NOMO-1 treated with DMSO at 0.1 percent for 48 hours (cell line): Measurements from ENCODE around the gene HNF1B.

Source experiments
- DNase-seq: peaks from one replicate; lab custom pipeline; 2025; ENCODE audit not compliant: unreplicated experiment; lab: John Stamatoyannopoulos, UW

HNF1B gene

GRCh38 chr17:37744961-37745800 lies at the start of gene HNF1B:
TSS of gene HNF1B (minus strand) at chr17:37745059. CDS start at chr17:37744884, 175 bp downstream.
- DNase-seq: peak; percentile 34

GRCh38 chr17:37792787-37793186 lies 47.9 kb upstream of the HNF1B start:
- DNase-seq: no peak

GRCh38 chr17:37791447-37792399 lies 46.9 kb upstream of the HNF1B start:
- DNase-seq: peak; percentile 65

- no peak for DNase-seq
Measured at GRCh38 chr17:37789771-37790541, 45.1 kb upstream of the HNF1B start.

- no peak for DNase-seq
Measured at GRCh38 chr17:37789021-37789565, 44.2 kb upstream of the HNF1B start.

- no peak for DNase-seq
Measured at GRCh38 chr17:37788526-37788925, 43.7 kb upstream of the HNF1B start.

- no peak for DNase-seq
Measured at GRCh38 chr17:37787055-37787757, 42.3 kb upstream of the HNF1B start.

- no peak for DNase-seq
Measured at GRCh38 chr17:37786481-37786880, 41.6 kb upstream of the HNF1B start.

GRCh38 chr17:37782460-37782859 lies 37.6 kb upstream of the HNF1B start:
- DNase-seq: peak; percentile 2

GRCh38 chr17:37781451-37781850 lies 36.6 kb upstream of the HNF1B start:
- no peak for DNase-seq

- DNase-seq: no peak
Measured at GRCh38 chr17:37779554-37779953, 34.7 kb upstream of the HNF1B start.

GRCh38 chr17:37774504-37774903 lies 29.6 kb upstream of the HNF1B start:
- peak; percentile 61 for DNase-seq

- DNase-seq: no peak
Measured at GRCh38 chr17:37772982-37773381, 28.1 kb upstream of the HNF1B start.

GRCh38 chr17:37770631-37771518 lies 26.0 kb upstream of the HNF1B start:
- DNase-seq: no peak

- DNase-seq: no peak
Measured at GRCh38 chr17:37769050-37769449, 24.2 kb upstream of the HNF1B start.

- no peak for DNase-seq
Measured at GRCh38 chr17:37768438-37768837, 23.6 kb upstream of the HNF1B start.

- DNase-seq: peak; percentile 33
Measured at GRCh38 chr17:37766971-37767370, 22.1 kb upstream of the HNF1B start.

GRCh38 chr17:37764383-37764782 lies 19.5 kb upstream of the HNF1B start:
- DNase-seq: no peak

GRCh38 chr17:37762666-37763065 lies 17.8 kb upstream of the HNF1B start:
- DNase-seq: no peak
